Bronchial epithelial cell (primary cell): ENCODE measurements around the gene KLHDC7B. TPM values are rescaled to one million over a fixed set of nuclear protein-coding genes. Genes with fewer than 3 reads are reported as not detected.

ENCODE experiments used
- DNase-seq: peaks from one replicate; pipeline ENCODE4 v3.0.0-alpha.2; 2010; ENCODE audit warnings: low read depth
- FAIRE-seq: peaks from 2 replicates; lab custom pipeline; 2011; peaks lifted over from hg19 to GRCh38; lab: Jason Lieb, UNC
- H3K27me3 ChIP-seq: 2 replicates; pipeline ENCODE4 v1.5.1; 2011; ENCODE audit warnings: low read length; ENCODE audit not compliant: control insufficient read depth, insufficient read depth
- H3K36me3 ChIP-seq: 2 replicates; pipeline ENCODE4 v1.5.1; 2011; ENCODE audit warnings: low read length; ENCODE audit not compliant: control insufficient read depth, insufficient read depth
- H3K4me3 ChIP-seq: 2 replicates; pipeline ENCODE4 v1.5.1; 2011; ENCODE audit warnings: mild to moderate bottlenecking, low read depth, low read length, control low read depth
- total RNA-seq: library from RNA; depleted of rRNA; stranded (reverse); fragments of >200 nt; gene quantifications from 2 replicates; pipeline ENCODE4 v1.2.1, GENCODE V29; 2014
- TF ChIP-seq, protein P1 (sequence below): IDR thresholded peaks from 2 replicates; pipeline ENCODE4 v1.5.1; 2011; ENCODE audit warnings: mild to moderate bottlenecking, moderate library complexity, low read length, control low read depth, inconsistent platforms; ENCODE audit not compliant: insufficient read depth, severe bottlenecking

The KLHDC7B gene
- total RNA-seq, 1 donor from 2014 or later, result 0.26 TPM

DNA sequence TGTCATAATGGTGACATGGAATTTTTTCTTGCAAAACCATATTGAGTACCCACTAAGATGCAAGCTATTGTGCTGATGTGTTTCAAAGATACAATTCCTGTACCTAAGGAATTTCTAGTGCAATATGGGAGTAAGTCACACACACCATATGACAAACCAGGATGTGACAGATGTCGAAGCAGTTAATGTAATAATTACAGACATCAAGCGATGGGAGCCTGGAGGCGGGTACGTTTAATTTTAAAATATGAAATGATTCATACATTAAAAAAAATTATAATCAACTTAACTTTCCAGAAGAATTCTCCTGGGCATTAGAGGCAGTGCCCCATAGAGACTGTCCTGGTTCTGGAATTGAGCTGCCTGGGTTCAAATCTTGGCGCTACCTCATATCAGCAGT, 11.0 kb downstream of the KLHDC7B start:
- H3K4me3 ChIP-seq, result no peak overlapping the region
- TF ChIP-seq, protein P1, sequence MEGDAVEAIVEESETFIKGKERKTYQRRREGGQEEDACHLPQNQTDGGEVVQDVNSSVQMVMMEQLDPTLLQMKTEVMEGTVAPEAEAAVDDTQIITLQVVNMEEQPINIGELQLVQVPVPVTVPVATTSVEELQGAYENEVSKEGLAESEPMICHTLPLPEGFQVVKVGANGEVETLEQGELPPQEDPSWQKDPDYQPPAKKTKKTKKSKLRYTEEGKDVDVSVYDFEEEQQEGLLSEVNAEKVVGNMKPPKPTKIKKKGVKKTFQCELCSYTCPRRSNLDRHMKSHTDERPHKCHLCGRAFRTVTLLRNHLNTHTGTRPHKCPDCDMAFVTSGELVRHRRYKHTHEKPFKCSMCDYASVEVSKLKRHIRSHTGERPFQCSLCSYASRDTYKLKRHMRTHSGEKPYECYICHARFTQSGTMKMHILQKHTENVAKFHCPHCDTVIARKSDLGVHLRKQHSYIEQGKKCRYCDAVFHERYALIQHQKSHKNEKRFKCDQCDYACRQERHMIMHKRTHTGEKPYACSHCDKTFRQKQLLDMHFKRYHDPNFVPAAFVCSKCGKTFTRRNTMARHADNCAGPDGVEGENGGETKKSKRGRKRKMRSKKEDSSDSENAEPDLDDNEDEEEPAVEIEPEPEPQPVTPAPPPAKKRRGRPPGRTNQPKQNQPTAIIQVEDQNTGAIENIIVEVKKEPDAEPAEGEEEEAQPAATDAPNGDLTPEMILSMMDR, result no peak
- FAIRE-seq, result no peak
- no peak for DNase-seq
- no peaks in the 10 kb centered on the region for H3K36me3 ChIP-seq
- no peaks in the 10 kb centered on the region for H3K27me3 ChIP-seq

DNA sequence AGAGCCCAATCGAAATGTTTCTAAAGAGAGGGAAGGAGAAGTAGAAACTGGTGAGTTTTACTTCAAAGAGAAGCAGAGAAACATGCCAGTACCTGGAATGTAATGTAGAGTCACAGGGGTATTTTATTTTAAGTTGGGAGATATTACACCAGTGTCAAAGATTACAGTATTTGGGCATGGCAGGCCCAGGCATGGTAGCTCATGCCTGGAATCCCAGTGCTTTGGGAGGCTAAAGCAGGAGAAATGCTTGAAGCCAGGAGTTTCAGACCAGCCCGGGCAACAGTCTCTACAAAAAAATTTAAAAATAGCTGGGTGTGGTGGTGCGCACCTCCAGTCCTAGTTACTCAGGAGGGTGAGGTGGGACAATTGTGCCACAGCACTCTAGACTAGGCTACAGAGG, 14.3 kb downstream of the KLHDC7B start:
- no peak for FAIRE-seq
- Histone ChIP-seq H3K4me3 (no peak overlapping the region), H3K27me3 (no peaks in the 10 kb centered on the region), H3K36me3 (no peaks in the 10 kb centered on the region)
- TF ChIP-seq, protein P1, result no peak
- peak; percentile 68 for DNase-seq

DNA sequence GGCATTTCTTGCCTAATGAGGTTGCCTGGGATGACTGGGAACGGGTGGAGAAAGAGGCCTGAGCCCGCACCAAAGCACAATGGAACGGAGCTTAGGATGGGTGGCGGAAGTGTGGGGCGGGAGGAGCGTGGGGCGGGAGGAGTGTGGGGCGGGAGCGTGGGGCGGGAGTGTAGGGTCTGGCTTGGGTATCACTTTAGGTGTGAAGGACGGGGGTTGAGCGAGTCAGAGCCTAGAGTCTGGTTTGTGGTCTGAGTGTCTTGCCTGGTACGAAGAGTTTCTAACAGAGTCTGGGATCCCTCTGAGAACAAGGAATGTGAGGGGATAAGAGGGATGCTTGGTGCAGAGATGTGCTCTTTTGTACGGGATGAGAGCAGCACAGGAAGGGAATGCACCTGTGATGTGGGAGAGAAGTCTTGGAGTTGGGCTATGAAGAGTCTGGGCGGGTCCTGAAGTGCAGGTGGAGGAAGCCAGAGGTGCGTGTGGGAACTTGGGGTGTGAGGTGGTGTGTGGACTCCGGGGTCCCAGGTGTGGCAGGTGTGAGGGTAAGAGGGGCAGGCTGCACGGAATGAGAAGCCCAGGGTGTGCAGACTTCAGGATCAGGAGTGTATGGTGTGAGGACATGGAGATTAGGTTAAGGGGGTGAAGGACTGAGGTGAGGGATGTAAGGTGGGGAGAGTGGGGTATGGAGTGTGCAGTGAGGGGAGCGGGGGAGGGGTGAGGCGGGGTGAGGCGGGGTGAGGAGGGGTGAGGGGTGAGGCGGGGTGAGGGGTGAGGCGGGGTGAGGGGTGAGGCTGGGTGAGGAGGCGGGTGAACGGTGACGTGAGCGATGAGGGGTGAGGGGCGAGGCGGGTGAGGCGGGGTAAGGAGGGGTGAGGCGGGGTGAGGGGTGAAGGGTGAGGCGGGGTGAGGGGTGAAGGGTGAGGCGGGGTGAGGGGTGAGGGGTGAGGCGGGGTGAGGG, 16.0 kb downstream of the KLHDC7B start:
- DNase-seq, result no peak
- Histone ChIP-seq H3K27me3 (no peaks in the 10 kb centered on the region), H3K4me3 (no peak overlapping the region), H3K36me3 (no peaks in the 10 kb centered on the region)
- FAIRE-seq, result peak; percentile 92
- TF ChIP-seq, protein P1, result no peak

DNA sequence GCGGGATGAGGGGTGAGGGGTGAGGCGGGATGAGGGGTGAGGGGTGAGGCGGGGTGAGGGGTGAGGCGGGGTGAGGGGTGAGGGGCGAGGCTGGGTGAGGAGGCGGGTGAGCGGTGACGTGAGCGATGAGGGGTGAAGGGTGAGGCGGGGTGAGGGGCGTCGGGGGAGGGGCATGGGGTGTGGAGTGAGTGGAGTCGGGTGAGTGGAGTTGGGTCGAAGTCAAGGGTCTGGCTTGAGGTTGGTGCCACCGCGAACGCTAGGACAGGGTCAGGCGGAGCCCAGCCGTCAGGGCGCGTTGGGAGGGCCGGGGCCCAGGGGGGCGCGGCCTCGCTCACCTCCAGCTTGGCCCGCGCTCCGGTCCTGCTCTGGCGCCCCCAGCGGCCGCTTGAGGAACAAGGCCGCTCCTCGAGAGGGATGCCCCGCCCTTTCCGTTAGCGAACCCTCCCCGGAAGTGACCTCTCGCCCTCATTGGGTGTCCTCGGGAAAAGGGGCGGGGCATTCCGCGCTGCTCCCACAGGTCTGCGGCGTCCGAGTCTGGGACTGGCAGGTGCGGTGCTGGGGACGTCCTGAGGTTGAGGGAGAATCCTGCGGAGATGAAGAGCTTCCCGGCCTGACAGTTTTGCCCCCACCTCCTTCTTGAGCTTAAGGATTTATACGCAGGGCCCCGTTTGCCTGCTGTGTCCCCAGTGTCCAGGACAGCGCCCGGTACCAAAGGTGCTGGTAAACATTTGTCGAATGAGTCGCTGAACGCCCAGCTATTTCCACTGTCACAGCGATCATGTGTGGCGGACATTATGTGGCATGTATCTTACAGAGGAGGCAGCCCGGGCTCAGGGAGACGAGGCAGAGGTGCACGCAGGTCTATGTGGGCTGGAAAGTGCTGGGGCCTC, 17.1 kb downstream of the KLHDC7B start, which contains the start of gene SYCE3:
Gene SYCE3, minus strand, starts transcription at position 397 of the 890 bp plus-strand sequence. CDS start 6,514 bp downstream, outside the sequence.
- Histone ChIP-seq H3K27me3 (no peaks in the 10 kb centered on the region), H3K4me3 (peak within 1 kb of the TSS; percentile 49), H3K36me3 (no peaks in the 10 kb centered on the region)
- TF ChIP-seq, protein P1, result peak; percentile 98
- no peak for FAIRE-seq
- peak; percentile 80 for DNase-seq

DNA sequence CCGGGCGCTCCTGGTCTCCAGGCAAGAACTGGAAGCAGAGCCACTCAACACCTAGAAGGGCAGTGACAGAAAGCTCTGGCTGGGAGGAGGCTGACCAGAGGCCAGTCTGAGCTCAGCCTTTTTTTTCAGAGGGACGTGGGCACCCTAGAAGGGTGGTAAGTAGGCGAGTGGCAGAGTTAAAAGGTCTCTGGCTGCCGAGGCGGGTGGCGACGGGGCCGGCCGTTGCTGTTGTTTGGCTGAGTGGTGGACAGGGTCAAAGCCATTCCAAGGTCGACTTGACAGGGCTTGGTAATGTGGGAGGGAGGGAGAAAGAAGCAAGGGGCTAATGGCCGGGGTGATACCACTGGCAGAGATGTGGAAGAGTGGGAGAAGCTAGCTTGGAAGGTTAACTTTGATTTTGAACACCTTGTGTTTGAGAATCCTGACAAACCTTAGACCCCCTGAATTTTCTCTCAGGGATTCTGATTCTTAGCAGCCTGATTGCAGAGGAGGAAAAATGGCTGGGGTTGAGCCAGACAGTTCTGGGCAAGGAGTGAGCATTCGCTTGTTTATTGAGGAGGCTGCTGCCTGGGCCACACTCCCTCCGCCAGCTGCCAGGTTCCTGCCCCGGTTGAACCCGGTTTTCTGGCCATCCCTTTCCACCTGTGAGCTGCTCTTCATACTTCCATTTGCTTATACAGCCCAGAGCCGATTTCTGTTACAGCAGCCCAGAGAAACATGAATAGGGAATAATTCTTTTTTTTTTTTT, 17.9 kb downstream of the KLHDC7B start:
- TF ChIP-seq, protein P1, result no peak
- FAIRE-seq (no peak), DNase-seq (no peak)
- Histone ChIP-seq H3K27me3 (no peaks in the 10 kb centered on the region), H3K36me3 (no peaks in the 10 kb centered on the region), H3K4me3 (peak overlapping the region; percentile 49)
